GM12872 (cell line): ENCODE data around the gene MAK.

Experiments used
- CTCF ChIP-seq: IDR thresholded peaks from 3 replicates; pipeline ENCODE4 v1.5.1; 2011; ENCODE audit warnings: low read depth, mild to moderate bottlenecking, low read length, moderate library complexity; ENCODE audit not compliant: insufficient read depth

MAK gene

GRCh38 chr6:10742251-10742650 lies 96.1 kb downstream of the MAK start:
- TF ChIP-seq CTCF, result no peak

GRCh38 chr6:10740061-10740460 lies 98.3 kb downstream of the MAK start:
- TF ChIP-seq CTCF, result no peak

GRCh38 chr6:10736731-10737130 lies 101.6 kb downstream of the MAK start:
- no peak for TF ChIP-seq CTCF

GRCh38 chr6:10733863-10734262 lies 104.5 kb downstream of the MAK start:
- TF ChIP-seq CTCF, result no peak

GRCh38 chr6:10733151-10733715 lies 105.1 kb downstream of the MAK start:
- TF ChIP-seq CTCF, result no peak

GRCh38 chr6:10730254-10730653 lies 108.1 kb downstream of the MAK start:
- TF ChIP-seq CTCF, result no peak

GRCh38 chr6:10725716-10726115 lies 112.6 kb downstream of the MAK start:
- TF ChIP-seq CTCF, result no peak

- TF ChIP-seq CTCF, result no peak
Measured at GRCh38 chr6:10725044-10725443, 113.3 kb downstream of the MAK start.
